OCI-LY1 (cell line): ENCODE data around the gene ARHGEF11.

Experiments used
- EZH2 ChIP-seq: fragments of 200-600 bp; sonication (generic), shearing (Covaris generic); IDR thresholded peaks from 2 replicates; pipeline ENCODE4 v1.8.0; 2017; ENCODE audit warnings: borderline replicate concordance, mixed run types, mild to moderate bottlenecking, antibody characterized with exemption, low read length, moderate library complexity, mixed read lengths
- TF ChIP-seq, protein P1 (sequence below): fragments of 200-600 bp; sonication (generic), shearing (Covaris generic); IDR thresholded peaks from 2 replicates; pipeline ENCODE4 v1.5.1; 2017; ENCODE audit warnings: mild to moderate bottlenecking, antibody characterized with exemption, low read length, moderate library complexity, mixed read lengths

DNA sequence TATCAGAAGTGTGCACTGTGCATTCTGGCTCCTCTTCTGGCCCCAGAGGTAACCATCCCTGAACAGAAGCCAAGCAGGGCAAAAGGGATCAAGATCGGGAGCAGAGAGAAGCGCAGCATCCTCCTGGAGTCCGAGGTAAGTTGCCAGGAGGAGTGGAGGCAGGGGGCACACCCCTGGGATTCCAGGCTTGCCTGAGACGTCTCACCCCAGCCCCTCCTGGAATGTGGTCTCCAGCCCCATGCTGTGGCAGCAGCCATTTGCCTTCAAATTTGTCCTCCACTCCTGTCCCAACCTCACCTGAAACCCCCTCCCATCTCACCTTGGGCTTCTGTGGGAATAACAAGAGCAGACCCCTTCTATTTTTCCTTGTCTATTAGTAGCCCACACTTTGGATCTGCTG, 115.1 kb downstream of the ARHGEF11 start:
- TF ChIP-seq EZH2: no peak
- TF ChIP-seq, protein P1, sequence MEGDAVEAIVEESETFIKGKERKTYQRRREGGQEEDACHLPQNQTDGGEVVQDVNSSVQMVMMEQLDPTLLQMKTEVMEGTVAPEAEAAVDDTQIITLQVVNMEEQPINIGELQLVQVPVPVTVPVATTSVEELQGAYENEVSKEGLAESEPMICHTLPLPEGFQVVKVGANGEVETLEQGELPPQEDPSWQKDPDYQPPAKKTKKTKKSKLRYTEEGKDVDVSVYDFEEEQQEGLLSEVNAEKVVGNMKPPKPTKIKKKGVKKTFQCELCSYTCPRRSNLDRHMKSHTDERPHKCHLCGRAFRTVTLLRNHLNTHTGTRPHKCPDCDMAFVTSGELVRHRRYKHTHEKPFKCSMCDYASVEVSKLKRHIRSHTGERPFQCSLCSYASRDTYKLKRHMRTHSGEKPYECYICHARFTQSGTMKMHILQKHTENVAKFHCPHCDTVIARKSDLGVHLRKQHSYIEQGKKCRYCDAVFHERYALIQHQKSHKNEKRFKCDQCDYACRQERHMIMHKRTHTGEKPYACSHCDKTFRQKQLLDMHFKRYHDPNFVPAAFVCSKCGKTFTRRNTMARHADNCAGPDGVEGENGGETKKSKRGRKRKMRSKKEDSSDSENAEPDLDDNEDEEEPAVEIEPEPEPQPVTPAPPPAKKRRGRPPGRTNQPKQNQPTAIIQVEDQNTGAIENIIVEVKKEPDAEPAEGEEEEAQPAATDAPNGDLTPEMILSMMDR: no peak
